Kidney capillary endothelial cell (primary cell): ENCODE data around the gene PLPP6.
"Not testable (repeated sequence)": the region's sequence is repeated elsewhere in the genome, so short reads cannot be mapped to it uniquely, and the experiment has no call there.

Source experiments
- DNase-seq: peaks from one replicate; pipeline ENCODE4 v3.0.0-alpha.2; 2018; ENCODE audit warnings: low spot score

The PLPP6 gene

GRCh38 chr9:4662108-4662988, at the start of gene PLPP6:
TSS of gene PLPP6 (plus strand) at chr9:4662294. CDS start at chr9:4662376, 82 bp downstream.
- DNase-seq, result peak; percentile 72

GRCh38 chr9:4614627-4615026, 47.5 kb upstream of the PLPP6 start:
- DNase-seq, result no peak

DNA sequence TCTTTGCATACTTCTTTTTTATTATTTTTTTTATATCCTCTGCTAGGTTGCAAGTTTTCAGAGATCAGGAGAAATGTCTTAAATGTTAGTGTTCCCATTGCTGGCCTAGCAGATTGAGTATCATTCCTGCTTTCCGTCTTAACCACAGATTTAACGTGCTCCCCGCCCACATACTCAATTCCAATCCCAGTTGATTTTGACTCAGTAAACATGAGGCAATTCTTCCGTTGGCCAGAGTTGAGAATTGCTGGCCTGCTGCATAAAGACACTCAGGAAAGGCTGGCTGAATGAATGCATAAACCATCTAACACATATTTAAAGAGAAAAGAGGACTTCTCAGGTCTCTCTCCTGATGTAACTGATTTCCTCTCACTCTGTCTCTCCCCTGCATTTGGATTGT, 46.8 kb upstream of the PLPP6 start:
- DNase-seq, result no peak

GRCh38 chr9:4615778-4616177, 46.3 kb upstream of the PLPP6 start:
- DNase-seq, result no peak

DNA sequence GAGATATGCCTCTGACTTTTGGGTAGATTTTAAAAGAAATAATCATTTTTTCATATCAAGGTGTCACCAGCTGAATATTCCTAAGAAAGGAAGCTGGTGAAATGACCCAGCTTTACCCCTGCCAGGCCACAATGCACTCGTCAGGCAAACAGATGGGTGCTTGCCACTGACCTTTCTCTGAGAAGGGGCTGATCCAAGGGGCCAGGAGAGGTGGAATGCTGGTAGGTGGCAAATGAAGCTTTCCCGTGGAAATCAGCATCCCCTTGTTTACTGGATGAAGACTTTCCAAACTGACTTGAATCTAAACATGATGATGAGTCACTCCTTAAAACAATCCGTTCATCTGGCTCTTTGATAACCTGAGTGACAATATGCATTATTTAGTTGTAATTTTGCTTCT, 44.3 kb upstream of the PLPP6 start:
- DNase-seq, result no peak

GRCh38 chr9:4618700-4619099, 43.4 kb upstream of the PLPP6 start:
- no peak for DNase-seq

DNA sequence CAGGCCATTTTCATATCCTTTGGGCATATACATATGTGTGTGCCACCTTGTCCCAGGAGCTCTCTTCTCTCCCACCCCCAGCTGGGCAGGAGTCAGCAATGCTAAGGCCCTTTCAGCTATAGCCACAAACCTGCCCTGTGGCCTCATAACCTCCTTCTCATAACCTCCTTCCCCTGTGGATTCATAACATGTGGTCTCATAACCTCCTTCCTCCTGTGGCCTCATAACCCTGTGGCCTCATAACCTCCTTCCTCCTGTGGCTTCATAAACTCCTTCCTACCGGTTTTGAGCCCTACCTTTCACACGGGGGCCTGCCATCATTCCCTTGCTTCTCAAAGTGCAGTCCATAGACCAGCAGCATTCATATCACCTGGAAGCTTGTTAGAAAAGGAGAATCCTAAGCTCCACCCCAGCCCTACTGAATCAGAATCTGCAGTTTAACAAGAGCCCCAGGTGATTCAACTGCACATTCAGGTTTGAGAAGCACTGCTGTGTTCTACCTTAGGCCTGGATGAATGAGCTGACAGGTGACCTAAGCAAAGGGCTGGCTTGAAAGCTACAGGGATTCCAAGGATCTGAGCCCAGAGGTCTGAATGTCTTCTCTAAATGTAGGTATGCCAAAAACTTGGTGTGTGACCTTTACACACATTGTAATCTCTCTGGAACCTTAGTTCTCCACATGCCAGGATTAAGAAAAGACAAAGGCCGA, 41.9 kb upstream of the PLPP6 start:
- no peak for DNase-seq

DNA sequence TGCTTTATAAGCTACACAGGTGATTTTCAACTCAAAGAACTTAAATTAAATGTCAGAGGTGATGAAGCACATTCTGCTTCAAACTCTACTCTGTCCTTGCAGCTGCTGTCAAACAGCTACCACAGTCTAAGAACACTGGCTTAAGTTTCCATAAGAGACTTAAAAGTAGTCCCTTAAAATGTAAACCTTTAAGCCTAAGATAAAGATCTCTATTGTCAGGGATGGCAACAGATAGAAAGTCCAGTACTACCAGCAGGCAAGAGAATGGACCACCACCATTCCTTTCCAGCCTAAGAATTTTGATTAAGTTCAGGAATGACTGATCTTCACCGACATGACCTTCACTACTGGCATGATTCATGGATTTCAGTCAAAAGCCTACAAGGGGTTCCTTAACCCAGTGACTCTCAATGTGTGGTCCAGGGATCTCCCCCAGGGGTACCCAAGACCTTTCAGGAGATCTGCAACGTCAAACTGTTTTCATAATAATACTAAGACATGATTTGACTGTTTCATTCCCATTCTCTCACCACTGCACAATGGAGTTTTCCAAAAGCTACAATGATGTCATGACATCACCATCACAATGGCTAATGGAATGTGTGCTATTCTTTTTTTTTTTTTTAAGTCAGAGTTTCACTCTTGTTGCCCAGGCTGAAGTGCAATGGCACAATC, 41.1 kb upstream of the PLPP6 start:
- DNase-seq, result no peak

DNA sequence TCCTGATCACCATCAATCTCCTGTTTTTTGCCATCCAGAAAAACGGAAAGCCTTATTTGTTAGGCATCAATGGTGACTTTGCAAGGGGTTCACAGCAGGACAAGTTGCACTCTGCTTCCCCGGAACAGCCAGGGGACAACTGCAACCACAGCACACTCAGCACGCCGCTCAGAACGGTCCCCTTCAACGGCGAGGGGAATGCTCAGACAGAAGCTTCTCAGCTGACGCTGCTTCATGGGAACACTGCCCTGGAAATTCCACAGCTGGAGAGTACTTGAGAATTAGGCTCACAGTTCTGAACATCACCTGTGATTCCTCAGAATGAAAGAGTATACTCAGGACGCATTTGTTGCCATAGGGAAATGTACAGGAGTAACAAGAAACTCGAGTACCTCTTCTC, 40.1 kb upstream of the PLPP6 start:
- no peak for DNase-seq

DNA sequence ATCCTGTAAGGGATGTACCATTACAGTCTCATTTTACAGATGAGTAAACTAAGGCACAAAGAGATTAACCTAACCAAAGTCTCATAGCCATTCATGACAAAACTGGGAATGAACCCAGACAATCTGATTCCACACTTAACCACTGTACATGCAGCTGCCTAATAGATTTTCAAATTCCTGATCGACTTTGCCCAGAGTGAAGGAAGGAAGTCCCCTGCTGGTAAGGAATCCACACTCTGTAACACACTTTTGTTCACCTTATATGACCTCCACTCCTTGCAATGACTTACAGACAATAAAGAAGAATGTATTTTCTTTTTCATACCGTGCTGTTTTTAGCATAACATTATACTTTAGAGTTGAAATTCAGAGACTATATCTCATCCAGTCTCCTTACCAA, 31.3 kb upstream of the PLPP6 start:
- DNase-seq, result no peak

DNA sequence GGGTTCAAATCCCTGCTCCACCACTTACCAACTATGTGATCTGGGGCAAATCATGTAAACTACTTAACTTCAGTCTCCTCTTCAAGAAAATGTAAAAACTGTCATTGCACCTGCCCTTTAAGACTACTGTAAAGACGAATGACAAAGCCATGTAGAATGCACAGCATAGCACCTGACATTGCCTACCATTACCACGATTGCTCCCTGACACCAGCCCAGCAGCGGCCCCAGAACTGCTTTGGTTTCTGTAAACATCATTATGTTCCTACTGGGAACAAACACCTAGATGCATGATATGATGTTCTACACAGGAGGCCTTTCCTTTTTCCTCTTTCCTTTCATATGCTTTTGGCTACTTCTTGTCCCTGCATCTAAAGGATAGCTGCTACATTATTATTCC, 23.1 kb upstream of the PLPP6 start:
- DNase-seq, result no peak

GRCh38 chr9:4639420-4639819, 22.7 kb upstream of the PLPP6 start:
- DNase-seq, result no peak

GRCh38 chr9:4640027-4640426, 22.1 kb upstream of the PLPP6 start:
- peak; percentile 16 for DNase-seq

DNA sequence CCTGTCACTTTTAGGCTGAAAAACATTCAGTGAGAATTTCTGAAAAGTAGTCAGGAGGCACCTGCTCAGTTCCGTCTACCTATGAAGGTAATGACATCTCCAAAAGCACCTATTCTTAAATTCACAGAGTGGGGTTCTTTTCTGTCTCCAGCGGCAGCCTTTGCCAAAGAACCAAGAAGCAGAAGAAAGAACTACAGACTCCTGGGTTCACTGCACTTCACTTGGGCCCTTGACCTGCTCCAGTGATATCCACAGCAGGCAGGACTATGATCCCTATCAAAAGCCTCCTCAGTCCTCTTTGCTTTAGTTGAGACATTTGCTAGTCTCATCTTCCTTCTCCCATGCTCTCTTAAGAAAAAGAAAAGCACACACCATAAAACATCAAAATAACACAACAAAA, 19.7 kb upstream of the PLPP6 start:
- no peak for DNase-seq

DNA sequence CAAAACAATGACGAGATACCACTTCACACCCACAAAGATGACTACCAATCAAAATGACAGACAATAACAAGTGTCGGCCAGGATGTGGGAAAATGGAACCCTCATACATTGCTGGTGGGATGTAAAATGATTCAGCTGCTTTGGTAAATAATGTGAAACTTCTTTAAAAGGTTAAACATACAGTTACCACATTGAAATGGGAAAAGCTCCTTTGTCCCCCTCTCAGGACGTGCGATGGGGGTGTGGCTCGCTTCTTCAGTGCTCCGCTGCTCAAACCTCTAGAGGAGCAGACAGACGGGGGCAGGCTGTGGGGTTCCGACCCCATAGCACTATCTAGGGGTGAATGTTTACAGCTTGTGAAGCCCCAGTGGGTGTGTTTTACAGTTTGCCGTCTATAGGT, 8.0 kb upstream of the PLPP6 start:
- no peak for DNase-seq

DNA sequence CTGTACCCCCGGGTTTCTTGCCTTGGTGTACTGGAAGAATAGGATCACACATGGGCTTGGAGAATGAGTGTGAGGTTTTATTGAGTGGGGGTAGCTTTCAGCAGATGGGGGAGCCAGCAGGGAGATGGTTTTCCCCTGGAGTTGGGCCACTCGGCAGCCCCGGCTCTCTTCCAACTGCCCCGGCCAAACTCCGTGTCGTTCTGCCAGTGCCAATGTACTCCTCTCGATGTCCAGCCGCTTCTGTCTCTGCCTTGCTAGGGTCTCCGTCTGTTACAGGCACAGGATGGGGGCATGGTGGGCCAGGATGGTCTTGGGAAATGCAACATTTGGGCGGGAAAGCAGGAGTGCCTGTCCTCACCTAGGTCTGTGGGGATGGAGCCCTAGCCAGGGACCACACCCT, 7.6 kb upstream of the PLPP6 start:
- no peak for DNase-seq

GRCh38 chr9:4656196-4656595, 5.9 kb upstream of the PLPP6 start:
- not testable (repeated sequence) for DNase-seq

DNA sequence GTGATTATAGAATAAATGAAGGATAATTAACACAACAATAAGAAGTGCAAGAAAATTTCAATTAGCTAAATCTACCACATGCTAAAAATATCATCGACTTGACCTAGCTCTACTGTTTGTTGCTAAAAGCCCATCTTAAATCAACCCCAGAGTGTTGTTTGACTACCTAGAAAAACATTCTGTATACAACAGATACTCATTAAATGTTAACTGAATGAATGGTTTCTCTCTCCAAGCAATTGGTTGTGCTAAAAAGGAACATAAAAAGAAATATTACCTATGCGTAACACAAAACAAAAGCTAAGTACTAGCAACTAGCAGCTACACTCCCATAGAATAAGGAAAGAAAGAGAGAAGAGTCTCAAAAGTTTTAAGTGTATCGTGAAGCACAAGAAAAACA, 5.5 kb upstream of the PLPP6 start:
- DNase-seq, result no peak

GRCh38 chr9:4657426-4658159, 4.5 kb upstream of the PLPP6 start:
- DNase-seq, result no peak

DNA sequence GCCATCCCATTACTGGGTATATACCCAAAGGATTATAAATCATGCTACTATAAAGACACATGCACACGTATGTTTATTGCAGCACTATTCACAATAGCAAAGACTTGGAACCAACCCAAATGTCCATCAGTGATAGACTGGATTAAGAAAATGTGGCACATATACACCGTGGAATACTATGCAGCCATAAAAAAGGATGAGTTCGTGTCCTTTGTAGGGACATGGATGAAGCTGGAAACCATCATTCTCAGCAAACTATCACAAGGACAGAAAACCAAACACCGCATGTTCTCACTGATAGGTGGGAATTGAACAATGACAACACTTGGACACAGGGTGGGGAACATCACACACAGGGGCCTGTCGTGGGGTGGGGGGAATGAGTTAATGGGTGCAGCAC, 1.4 kb upstream of the PLPP6 start:
- not testable (repeated sequence) for DNase-seq

GRCh38 chr9:4661165-4661564, 929 bp upstream of the PLPP6 start:
- no peak for DNase-seq

GRCh38 chr9:4661611-4662010, 483 bp upstream of the PLPP6 start:
- DNase-seq, result no peak
